ENCODE results near the gene HTR4. TPM values are rescaled to one million over a fixed set of nuclear protein-coding genes. Genes with fewer than 3 reads are reported as not detected.
"Not testable (repeated sequence)": the region's sequence is repeated elsewhere in the genome, so short reads cannot be mapped to it uniquely, and the experiment has no call there.

HTR4 gene
- total RNA-seq, 1 experiment from 2014 or later: not detected

DNA sequence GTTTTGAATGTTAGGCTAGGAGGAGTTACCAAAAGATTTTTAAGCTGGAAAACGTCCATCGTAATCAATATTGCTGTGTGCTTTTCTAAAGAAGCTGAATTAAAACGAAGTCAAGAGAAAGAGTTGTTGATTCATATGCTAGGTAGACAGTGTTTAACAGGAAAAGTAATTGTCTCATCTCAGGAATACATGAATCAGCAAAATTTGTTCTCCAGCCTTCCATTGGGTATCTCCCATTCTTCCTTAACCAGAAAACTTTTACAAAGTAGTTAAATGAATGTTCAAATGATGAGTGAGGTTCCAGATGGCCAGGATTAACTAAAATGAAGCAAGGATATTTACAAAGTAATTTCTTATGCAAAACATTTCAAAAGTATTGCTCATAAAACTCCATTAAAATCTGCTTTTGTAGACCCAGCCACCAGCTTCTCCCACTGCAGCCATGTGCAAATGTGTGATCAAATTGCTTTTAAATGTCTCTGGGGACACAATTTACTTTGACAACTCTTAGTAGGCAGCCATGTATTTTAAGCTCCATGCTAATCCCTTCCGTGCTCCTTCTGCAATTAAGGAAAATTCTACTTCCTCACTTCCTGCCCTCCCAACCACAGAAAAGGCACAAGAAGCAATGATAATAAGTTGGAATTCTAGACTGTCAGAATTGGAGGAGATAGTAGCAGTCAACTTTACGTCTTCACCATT is 121.2 kb downstream of the HTR4 start:
- no peak overlapping the region for H2BK12ac ChIP-seq (ENCODE audit: insufficient read length, low read depth, low read length)
- H3K18ac ChIP-seq (ENCODE audit: insufficient read length, low read depth, low read length): no peak overlapping the region
- no CpG with 5 or more reads among the region's 5 CpGs for WGBS (ENCODE audit: extremely low coverage, insufficient read length, low lambda C conversion rate)
- no peak for DNase-seq
- H3K14ac ChIP-seq (ENCODE audit: insufficient read depth, low read length): no peak overlapping the region
- peaks cover 14% of the 10 kb centered on the region for H3K27me3 Mint-ChIP-seq (ENCODE audit: low read depth)
- no peak overlapping the region for H2AFZ ChIP-seq (ENCODE audit: low read length)
- no peak overlapping the region for H3K4ac ChIP-seq (ENCODE audit: low read depth, low read length)
- H3K56ac ChIP-seq (ENCODE audit: insufficient read length, low read depth, low read length): no peak overlapping the region
- H3K9me3 Mint-ChIP-seq: peaks cover 23 to 27% of the 10 kb centered on the region in 2 experiments
- H3K4me2 ChIP-seq (ENCODE audit: insufficient read depth, insufficient read length, low read length): no peak overlapping the region
- H2BK120ac ChIP-seq (ENCODE audit: low read depth, low read length, poor library complexity, severe bottlenecking): no peak overlapping the region
- H3K9ac ChIP-seq (ENCODE audit: extremely low read depth, insufficient read length, low read length): no peak overlapping the region
- no peaks in the 10 kb centered on the region for H3K4me1 Mint-ChIP-seq
- no peak overlapping the region for H2BK20ac ChIP-seq (ENCODE audit: low read depth, low read length, poor library complexity, severe bottlenecking)
- no peaks in the 10 kb centered on the region for H3K4me1 ChIP-seq (ENCODE audit: insufficient read depth, low read length)
- peaks cover 23% of the 10 kb centered on the region for H3K9me3 ChIP-seq (ENCODE audit: control insufficient read depth, low read depth, low read length)
- TF ChIP-seq, protein P1, sequence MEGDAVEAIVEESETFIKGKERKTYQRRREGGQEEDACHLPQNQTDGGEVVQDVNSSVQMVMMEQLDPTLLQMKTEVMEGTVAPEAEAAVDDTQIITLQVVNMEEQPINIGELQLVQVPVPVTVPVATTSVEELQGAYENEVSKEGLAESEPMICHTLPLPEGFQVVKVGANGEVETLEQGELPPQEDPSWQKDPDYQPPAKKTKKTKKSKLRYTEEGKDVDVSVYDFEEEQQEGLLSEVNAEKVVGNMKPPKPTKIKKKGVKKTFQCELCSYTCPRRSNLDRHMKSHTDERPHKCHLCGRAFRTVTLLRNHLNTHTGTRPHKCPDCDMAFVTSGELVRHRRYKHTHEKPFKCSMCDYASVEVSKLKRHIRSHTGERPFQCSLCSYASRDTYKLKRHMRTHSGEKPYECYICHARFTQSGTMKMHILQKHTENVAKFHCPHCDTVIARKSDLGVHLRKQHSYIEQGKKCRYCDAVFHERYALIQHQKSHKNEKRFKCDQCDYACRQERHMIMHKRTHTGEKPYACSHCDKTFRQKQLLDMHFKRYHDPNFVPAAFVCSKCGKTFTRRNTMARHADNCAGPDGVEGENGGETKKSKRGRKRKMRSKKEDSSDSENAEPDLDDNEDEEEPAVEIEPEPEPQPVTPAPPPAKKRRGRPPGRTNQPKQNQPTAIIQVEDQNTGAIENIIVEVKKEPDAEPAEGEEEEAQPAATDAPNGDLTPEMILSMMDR (conservative IDR thresholded peaks at IDR 0.05): no peak
- no peaks in the 10 kb centered on the region for H3K79me2 ChIP-seq (ENCODE audit: insufficient read depth, low read length)
- H2AK5ac ChIP-seq (ENCODE audit: insufficient read length, low read length): no peak overlapping the region
- no peak overlapping the region for H4K5ac ChIP-seq (ENCODE audit: insufficient read length, low read depth, low read length)
- H3K4me3 Mint-ChIP-seq: no peak overlapping the region
- no peak overlapping the region for H4K91ac ChIP-seq (ENCODE audit: insufficient read length, low read depth, low read length)
- H3K23me2 ChIP-seq (ENCODE audit: insufficient read length, low read depth, low read length, poor library complexity, severe bottlenecking): no peaks in the 10 kb centered on the region
- no peak overlapping the region for H3K27ac ChIP-seq (ENCODE audit: insufficient read length, low read depth, low read length)
- H3K36me3 Mint-ChIP-seq (ENCODE audit: insufficient read depth in 1 of 3, low read depth in 3 of 3): peaks cover 11 to 22% (median 21%) of the 10 kb centered on the region in 3 experiments; a peak in 6 of 7 replicates
- H3K27ac Mint-ChIP-seq: no peak overlapping the region
- H3K27me3 ChIP-seq (ENCODE audit: insufficient read depth, low read length): no peaks in the 10 kb centered on the region
- H3K79me1 ChIP-seq (ENCODE audit: insufficient read depth, low read depth, low read length, poor library complexity, severe bottlenecking): no peaks in the 10 kb centered on the region
- no peak overlapping the region for H3K23ac ChIP-seq (ENCODE audit: insufficient read length, low read depth, low read length)
- no peak overlapping the region for H2BK5ac ChIP-seq (ENCODE audit: insufficient read length, low read length)
- no peak overlapping the region for H2BK15ac ChIP-seq (ENCODE audit: low read depth, low read length)
- H4K8ac ChIP-seq (replicated peaks; ENCODE audit: insufficient read length, low read depth, low read length): no peak overlapping the region
- no peaks in the 10 kb centered on the region for H4K20me1 ChIP-seq (ENCODE audit: control insufficient read depth, insufficient read depth, insufficient read length)
- no peak overlapping the region for H3T11ph ChIP-seq (ENCODE audit: low read length)

DNA sequence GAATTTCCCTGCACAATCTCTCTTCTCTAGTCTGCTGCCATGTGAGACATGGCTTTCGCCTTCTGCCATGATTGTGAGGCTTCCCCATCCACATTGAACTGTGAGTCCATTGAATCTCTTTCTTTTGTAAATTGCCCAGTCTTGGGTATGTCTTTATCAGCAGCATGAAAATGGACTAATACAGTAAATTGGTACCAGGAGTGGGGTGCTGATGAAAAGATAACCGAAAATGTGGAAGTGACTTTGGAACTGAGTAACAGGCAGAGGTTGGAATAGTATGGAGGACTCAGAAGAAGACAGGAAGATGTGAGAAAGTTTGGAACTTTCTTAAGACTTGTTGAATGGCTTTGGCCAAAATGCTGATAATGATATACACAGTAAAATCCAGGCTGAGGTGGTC is 124.9 kb downstream of the HTR4 start:
- not testable (repeated sequence) for H2AFZ ChIP-seq (ENCODE audit: low read length); H3K4me1 ChIP-seq (ENCODE audit: insufficient read depth, low read length); H2BK20ac ChIP-seq (ENCODE audit: low read depth, low read length, poor library complexity, severe bottlenecking); H3K27me3 Mint-ChIP-seq (ENCODE audit: low read depth); H3K27ac ChIP-seq (ENCODE audit: insufficient read length, low read depth, low read length); H3K79me1 ChIP-seq (ENCODE audit: insufficient read depth, low read depth, low read length, poor library complexity, severe bottlenecking); H2BK120ac ChIP-seq (ENCODE audit: low read depth, low read length, poor library complexity, severe bottlenecking); H3K56ac ChIP-seq (ENCODE audit: insufficient read length, low read depth, low read length); H2BK15ac ChIP-seq (ENCODE audit: low read depth, low read length); H3K18ac ChIP-seq (ENCODE audit: insufficient read length, low read depth, low read length); H2BK12ac ChIP-seq (ENCODE audit: insufficient read length, low read depth, low read length); H3K9ac ChIP-seq (ENCODE audit: extremely low read depth, insufficient read length, low read length); H3K27ac Mint-ChIP-seq; H3K23me2 ChIP-seq (ENCODE audit: insufficient read length, low read depth, low read length, poor library complexity, severe bottlenecking); H3K4me3 Mint-ChIP-seq; H3K4me1 Mint-ChIP-seq; H3K14ac ChIP-seq (ENCODE audit: insufficient read depth, low read length); H3K4ac ChIP-seq (ENCODE audit: low read depth, low read length); H3K23ac ChIP-seq (ENCODE audit: insufficient read length, low read depth, low read length); H4K5ac ChIP-seq (ENCODE audit: insufficient read length, low read depth, low read length); H2BK5ac ChIP-seq (ENCODE audit: insufficient read length, low read length); H2AK5ac ChIP-seq (ENCODE audit: insufficient read length, low read length); H3K4me2 ChIP-seq (ENCODE audit: insufficient read depth, insufficient read length, low read length); DNase-seq; H3K79me2 ChIP-seq (ENCODE audit: insufficient read depth, low read length); H3T11ph ChIP-seq (ENCODE audit: low read length); H3K27me3 ChIP-seq (ENCODE audit: insufficient read depth, low read length); H4K20me1 ChIP-seq (ENCODE audit: control insufficient read depth, insufficient read depth, insufficient read length); H4K91ac ChIP-seq (ENCODE audit: insufficient read length, low read depth, low read length); H4K8ac ChIP-seq (replicated peaks; ENCODE audit: insufficient read length, low read depth, low read length)
- peaks cover 11 to 22% (median 21%) of the 10 kb centered on the region in 3 experiments; a peak in 6 of 7 replicates for H3K36me3 Mint-ChIP-seq (ENCODE audit: insufficient read depth in 1 of 3, low read depth in 3 of 3)
- peaks cover 23% of the 10 kb centered on the region for H3K9me3 ChIP-seq (ENCODE audit: control insufficient read depth, low read depth, low read length)
- no CpG with 5 or more reads among the region's 2 CpGs for WGBS (ENCODE audit: extremely low coverage, insufficient read length, low lambda C conversion rate)
- H3K9me3 Mint-ChIP-seq: peaks cover 23 to 27% of the 10 kb centered on the region in 2 experiments
